K562 (cell line): ENCODE measurements around the gene IL10. TPM values are rescaled to one million over a fixed set of nuclear protein-coding genes. Genes with fewer than 3 reads are reported as not detected.

ENCODE experiments used
- polyA plus RNA-seq, 8 experiments: library from polyadenylated mRNA; depleted of rRNA in 4 of 8; stranded (reverse) in 5 of 8; unstranded in 3 of 8; fragments of >200 nt; fragmentation: Nextera tagmentation in 2 of 8; fragmentation: Illumina TruSeq in 1 of 8; extraction: Ambion mirVana in 2 of 8; extraction: Trizol in 1 of 8; gene quantifications; 2 replicates each; pipeline versions ENCODE4 v1.2.1 to v1.2.3, GENCODE V29; 2011 to 2014; ENCODE audit warnings: inconsistent platforms in 1 of 8, missing spikeins in 1 of 8
- small RNA-seq: library from RNA; depleted of rRNA; stranded (forward); fragments of <200 nt; gene quantifications from one replicate; pipeline ENCODE3, GENCODE V24; 2014
- total RNA-seq, 7 experiments: library from RNA; depleted of rRNA in 6 of 7; stranded (reverse); fragments of >200 nt in 6 of 7; fragmentation: Illumina TruSeq in 2 of 7; extraction: Trizol in 2 of 7; gene quantifications; 2 replicates each; pipeline versions ENCODE4 v1.2.1 to v1.2.3, GENCODE V29; 2011 to 2021; ENCODE audit warnings: low replicate concordance in 1 of 7

Gene IL10
- total and polyA plus RNA-seq, 9 of the 15 experiments (the other 6 are each of a cell fraction or from before 2014, with no cell fraction given): 0.29 TPM; not detected in 8

Small RNA genes lying within 50 kb of the gene (small RNA-seq; reads per million reads assigned to genes)
- not detected for gene RF00019

Other genes with a start within 250 kb of the IL10 start
Only the 7 nearest of the 9 such genes appear.
- 85.9 and 106 TPM in 2 replicates for gene EIF2D, start 160.0 kb downstream of the IL10 start, total RNA-seq (2014; rRNA removed)
- gene EIF2D, start 160.0 kb downstream of the IL10 start, total RNA-seq (2014; rRNA removed; fragmentation: Illumina TruSeq; extraction: Trizol): 92.7 and 93.9 TPM in 2 replicates
- 85.1 and 86.5 TPM in 2 replicates for gene EIF2D, start 160.0 kb downstream of the IL10 start, total RNA-seq (2015; rRNA removed; fragmentation: Illumina TruSeq; extraction: Trizol)
- 81.1 and 82.1 TPM in 2 replicates for gene EIF2D, start 160.0 kb downstream of the IL10 start, total RNA-seq (2021)
- 138 and 152 TPM in 2 replicates for gene EIF2D, start 160.0 kb downstream of the IL10 start, polyA plus RNA-seq (2011; rRNA removed)
- gene EIF2D, start 160.0 kb downstream of the IL10 start, polyA plus RNA-seq (2014; fragmentation: Illumina TruSeq; extraction: Trizol): 111 and 128 TPM in 2 replicates
- 100 to 1,000 TPM in 1 of 2 experiments, 10 to 100 TPM in 1; 86.9 to 130 TPM for gene EIF2D, start 160.0 kb downstream of the IL10 start, polyA plus RNA-seq (2014; fragmentation: Nextera tagmentation; extraction: Ambion mirVana)
- gene EIF2D, start 160.0 kb downstream of the IL10 start, polyA plus RNA-seq (2014; rRNA removed): 113 and 131 TPM in 2 replicates
- gene DYRK3, start 137.0 kb downstream of the IL10 start, total RNA-seq (2014; rRNA removed): 22.5 and 33.6 TPM in 2 replicates
- 29.6 and 31.0 TPM in 2 replicates for gene DYRK3, start 137.0 kb downstream of the IL10 start, total RNA-seq (2014; rRNA removed; fragmentation: Illumina TruSeq; extraction: Trizol)
- 23.3 and 25.7 TPM in 2 replicates for gene DYRK3, start 137.0 kb downstream of the IL10 start, total RNA-seq (2015; rRNA removed; fragmentation: Illumina TruSeq; extraction: Trizol)
- 30.2 and 31.6 TPM in 2 replicates for gene DYRK3, start 137.0 kb downstream of the IL10 start, total RNA-seq (2021)
- 30.8 and 33.7 TPM in 2 replicates for gene DYRK3, start 137.0 kb downstream of the IL10 start, polyA plus RNA-seq (2011; rRNA removed)
- gene DYRK3, start 137.0 kb downstream of the IL10 start, polyA plus RNA-seq (2014; fragmentation: Illumina TruSeq; extraction: Trizol): 24.8 and 30.2 TPM in 2 replicates
- 1 to 10 TPM; 4.5 to 5.2 TPM for gene DYRK3, start 137.0 kb downstream of the IL10 start, polyA plus RNA-seq (2014; fragmentation: Nextera tagmentation; extraction: Ambion mirVana)
- 16.3 and 20.2 TPM in 2 replicates for gene DYRK3, start 137.0 kb downstream of the IL10 start, polyA plus RNA-seq (2014; rRNA removed)
- 52.1 and 57.2 TPM in 2 replicates for gene MAPKAPK2, start 87.6 kb downstream of the IL10 start, total RNA-seq (2014; rRNA removed)
- 36.1 and 36.6 TPM in 2 replicates for gene MAPKAPK2, start 87.6 kb downstream of the IL10 start, total RNA-seq (2014; rRNA removed; fragmentation: Illumina TruSeq; extraction: Trizol)
- gene MAPKAPK2, start 87.6 kb downstream of the IL10 start, total RNA-seq (2015; rRNA removed; fragmentation: Illumina TruSeq; extraction: Trizol): 33.3 and 35.6 TPM in 2 replicates
- gene MAPKAPK2, start 87.6 kb downstream of the IL10 start, total RNA-seq (2021): 81.3 and 94.2 TPM in 2 replicates
- gene MAPKAPK2, start 87.6 kb downstream of the IL10 start, polyA plus RNA-seq (2011; rRNA removed): 66.5 and 72.1 TPM in 2 replicates
- 73.6 and 78.3 TPM in 2 replicates for gene MAPKAPK2, start 87.6 kb downstream of the IL10 start, polyA plus RNA-seq (2014; fragmentation: Illumina TruSeq; extraction: Trizol)
- gene MAPKAPK2, start 87.6 kb downstream of the IL10 start, polyA plus RNA-seq (2014; fragmentation: Nextera tagmentation; extraction: Ambion mirVana): 1 to 10 TPM in 1 of 2 experiments, under 1 TPM in 1; 0.63 to 1.3 TPM
- 53.4 and 57.2 TPM in 2 replicates for gene MAPKAPK2, start 87.6 kb downstream of the IL10 start, polyA plus RNA-seq (2014; rRNA removed)
- gene IL19, start 1.7 kb downstream of the IL10 start, total RNA-seq (2014; rRNA removed): not detected in 2 replicates
- not detected in 2 replicates for gene IL19, start 1.7 kb downstream of the IL10 start, total RNA-seq (2014; rRNA removed; fragmentation: Illumina TruSeq; extraction: Trizol)
- gene IL19, start 1.7 kb downstream of the IL10 start, total RNA-seq (2015; rRNA removed; fragmentation: Illumina TruSeq; extraction: Trizol): not detected in 2 replicates
- not detected in 2 replicates for gene IL19, start 1.7 kb downstream of the IL10 start, total RNA-seq (2021)
- not detected in 2 replicates for gene IL19, start 1.7 kb downstream of the IL10 start, polyA plus RNA-seq (2011; rRNA removed)
- gene IL19, start 1.7 kb downstream of the IL10 start, polyA plus RNA-seq (2014; fragmentation: Illumina TruSeq; extraction: Trizol): not detected in 2 replicates
- not detected for gene IL19, start 1.7 kb downstream of the IL10 start, polyA plus RNA-seq (2014; fragmentation: Nextera tagmentation; extraction: Ambion mirVana)
- not detected in 2 replicates for gene IL19, start 1.7 kb downstream of the IL10 start, polyA plus RNA-seq (2014; rRNA removed)
- gene IL20, start 93.1 kb upstream of the IL10 start, total RNA-seq (2014; rRNA removed): not detected in 2 replicates
- gene IL20, start 93.1 kb upstream of the IL10 start, total RNA-seq (2014; rRNA removed; fragmentation: Illumina TruSeq; extraction: Trizol): not detected in 2 replicates
- gene IL20, start 93.1 kb upstream of the IL10 start, total RNA-seq (2015; rRNA removed; fragmentation: Illumina TruSeq; extraction: Trizol): not detected in 2 replicates
- not detected in 2 replicates for gene IL20, start 93.1 kb upstream of the IL10 start, total RNA-seq (2021)
- gene IL20, start 93.1 kb upstream of the IL10 start, polyA plus RNA-seq (2011; rRNA removed): not detected in 2 replicates
- gene IL20, start 93.1 kb upstream of the IL10 start, polyA plus RNA-seq (2014; fragmentation: Illumina TruSeq; extraction: Trizol): not detected in 2 replicates
- not detected for gene IL20, start 93.1 kb upstream of the IL10 start, polyA plus RNA-seq (2014; fragmentation: Nextera tagmentation; extraction: Ambion mirVana)
- gene IL20, start 93.1 kb upstream of the IL10 start, polyA plus RNA-seq (2014; rRNA removed): not detected in 2 replicates
- gene IL24, start 124.9 kb upstream of the IL10 start, total RNA-seq (2014; rRNA removed): not detected in 2 replicates
- gene IL24, start 124.9 kb upstream of the IL10 start, total RNA-seq (2014; rRNA removed; fragmentation: Illumina TruSeq; extraction: Trizol): not detected in 2 replicates
- gene IL24, start 124.9 kb upstream of the IL10 start, total RNA-seq (2015; rRNA removed; fragmentation: Illumina TruSeq; extraction: Trizol): not detected in 2 replicates
- gene IL24, start 124.9 kb upstream of the IL10 start, total RNA-seq (2021): not detected in 2 replicates
- not detected in 2 replicates for gene IL24, start 124.9 kb upstream of the IL10 start, polyA plus RNA-seq (2011; rRNA removed)
- gene IL24, start 124.9 kb upstream of the IL10 start, polyA plus RNA-seq (2014; fragmentation: Illumina TruSeq; extraction: Trizol): not detected in 2 replicates
- gene IL24, start 124.9 kb upstream of the IL10 start, polyA plus RNA-seq (2014; fragmentation: Nextera tagmentation; extraction: Ambion mirVana): under 1 TPM in 1 of 2 experiments, not detected in 1; 0.04 TPM
- gene IL24, start 124.9 kb upstream of the IL10 start, polyA plus RNA-seq (2014; rRNA removed): 0.19 TPM in 1 of 2 replicates, not detected in the other
- not detected in 2 replicates for gene FCMR, start 149.4 kb upstream of the IL10 start, total RNA-seq (2014; rRNA removed)
- not detected in 2 replicates for gene FCMR, start 149.4 kb upstream of the IL10 start, total RNA-seq (2014; rRNA removed; fragmentation: Illumina TruSeq; extraction: Trizol)
- 0.11 TPM in 1 of 2 replicates, not detected in the other for gene FCMR, start 149.4 kb upstream of the IL10 start, total RNA-seq (2015; rRNA removed; fragmentation: Illumina TruSeq; extraction: Trizol)
- 0.54 and 0.82 TPM in 2 replicates for gene FCMR, start 149.4 kb upstream of the IL10 start, total RNA-seq (2021)
- gene FCMR, start 149.4 kb upstream of the IL10 start, polyA plus RNA-seq (2011; rRNA removed): not detected in 2 replicates
- 0.30 and 0.32 TPM in 2 replicates for gene FCMR, start 149.4 kb upstream of the IL10 start, polyA plus RNA-seq (2014; fragmentation: Illumina TruSeq; extraction: Trizol)
- under 1 TPM in 1 of 2 experiments, not detected in 1; 0.11 TPM for gene FCMR, start 149.4 kb upstream of the IL10 start, polyA plus RNA-seq (2014; fragmentation: Nextera tagmentation; extraction: Ambion mirVana)
- not detected in 2 replicates for gene FCMR, start 149.4 kb upstream of the IL10 start, polyA plus RNA-seq (2014; rRNA removed)